Measurements from ENCODE around the gene MYCBPAP. TPM values are rescaled to one million over a fixed set of nuclear protein-coding genes. Genes with fewer than 3 reads are reported as not detected.
A peak's percentile ranks its signal among the peaks of the same experiment; 100 is the strongest.

The MYCBPAP gene, protein sequence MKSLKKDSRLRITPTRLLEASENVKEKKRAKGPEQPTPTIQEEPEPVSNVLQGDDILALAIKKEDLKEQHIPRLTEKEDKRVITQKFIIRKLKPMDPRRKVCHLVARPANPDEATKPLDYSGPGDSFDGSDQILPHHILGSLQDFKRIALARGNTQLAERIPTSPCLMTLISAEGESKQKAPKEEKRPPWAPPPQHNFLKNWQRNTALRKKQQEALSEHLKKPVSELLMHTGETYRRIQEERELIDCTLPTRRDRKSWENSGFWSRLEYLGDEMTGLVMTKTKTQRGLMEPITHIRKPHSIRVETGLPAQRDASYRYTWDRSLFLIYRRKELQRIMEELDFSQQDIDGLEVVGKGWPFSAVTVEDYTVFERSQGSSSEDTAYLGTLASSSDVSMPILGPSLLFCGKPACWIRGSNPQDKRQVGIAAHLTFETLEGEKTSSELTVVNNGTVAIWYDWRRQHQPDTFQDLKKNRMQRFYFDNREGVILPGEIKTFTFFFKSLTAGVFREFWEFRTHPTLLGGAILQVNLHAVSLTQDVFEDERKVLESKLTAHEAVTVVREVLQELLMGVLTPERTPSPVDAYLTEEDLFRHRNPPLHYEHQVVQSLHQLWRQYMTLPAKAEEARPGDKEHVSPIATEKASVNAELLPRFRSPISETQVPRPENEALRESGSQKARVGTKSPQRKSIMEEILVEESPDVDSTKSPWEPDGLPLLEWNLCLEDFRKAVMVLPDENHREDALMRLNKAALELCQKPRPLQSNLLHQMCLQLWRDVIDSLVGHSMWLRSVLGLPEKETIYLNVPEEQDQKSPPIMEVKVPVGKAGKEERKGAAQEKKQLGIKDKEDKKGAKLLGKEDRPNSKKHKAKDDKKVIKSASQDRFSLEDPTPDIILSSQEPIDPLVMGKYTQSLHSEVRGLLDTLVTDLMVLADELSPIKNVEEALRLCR
- total RNA-seq (2022) (0.19 TPM in 1 of 2 replicates, not detected in the other), Bru-seq, nascent RNA (percentile 14 among the genes with signal in this experiment), BruChase-seq, experiment 1, labeled RNA remaining after a 6-hour chase (percentile 19 among the genes with signal in this experiment), BruChase-seq, experiment 2, labeled RNA remaining after a 2-hour chase (percentile 17 among the genes with signal in this experiment)
- long read RNA-seq, partial matches to known transcripts = 1 of 1 reads
- long read RNA-seq, other reads (novel, unspliced or antisense) = 0 of 1 reads

DNA sequence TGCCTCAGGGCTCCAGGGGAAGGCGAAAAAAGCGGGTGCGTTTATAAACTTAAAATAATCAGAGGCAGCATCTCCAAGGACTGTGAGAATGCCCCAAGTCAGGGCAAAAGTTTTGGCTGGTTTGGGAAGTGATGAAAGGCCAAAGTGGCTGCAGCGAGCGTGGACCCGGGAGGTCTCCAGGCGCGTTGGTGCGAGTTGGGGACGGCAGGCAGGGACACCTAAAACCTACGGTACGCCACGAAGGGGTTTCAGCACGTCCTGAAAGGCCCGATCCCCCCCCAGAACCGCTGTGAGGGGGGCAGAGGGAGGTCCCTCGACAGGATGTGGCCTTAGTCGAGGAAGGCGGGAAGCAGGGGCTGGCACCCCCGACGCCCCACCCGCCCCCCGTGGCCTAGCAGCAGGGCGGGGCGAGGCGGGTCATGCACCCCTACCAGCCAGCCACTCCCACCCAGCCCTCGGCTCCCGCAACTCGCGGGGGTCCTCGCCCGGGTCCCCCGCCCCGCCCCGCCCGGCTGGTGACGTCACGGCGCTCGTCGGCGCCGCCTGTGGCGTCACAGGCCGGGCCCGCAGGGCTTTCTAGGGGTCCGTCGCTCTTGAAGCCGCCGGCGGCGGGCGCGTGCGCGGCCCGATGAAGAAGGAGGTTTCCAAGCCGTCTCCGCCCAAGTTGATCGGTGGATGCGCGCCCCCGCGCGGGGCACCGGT, at the start of gene MYCBPAP:
Gene MYCBPAP (plus strand): TSS at position 569 of the 702 bp plus-strand sequence. CDS start 236 bp downstream, outside the sequence.
- DNase-seq (ENCODE audit: unreplicated experiment) = no peak
- Mint-ChIP-seq H3K27me3 (ENCODE audit: insufficient read depth, unreplicated experiment) (no peaks in the 10 kb centered on the region), H3K36me3 (ENCODE audit: insufficient read depth, unreplicated experiment) (peaks cover 6% of the 10 kb centered on the region), H3K4me1 (ENCODE audit: insufficient read depth, unreplicated experiment) (peaks cover 24% of the 10 kb centered on the region), H3K27ac (ENCODE audit: low read depth, unreplicated experiment) (no peak within 1 kb of the TSS), H3K4me3 (ENCODE audit: unreplicated experiment) (peak within 1 kb of the TSS; percentile 28), H3K9me3 (ENCODE audit: unreplicated experiment) (no peaks in the 10 kb centered on the region)
- no TSS peak for BruUV-seq (replicated peaks)
- ChIA-PET CTCF (interaction anchor here (2.0 kb wide), 1 partner anchor 7 kb away, joined by 7 read pairs; no protein-coding TSS in a partner anchor), POLR2A (interaction anchor here (1.4 to 4.5 kb wide), 2 partner anchors 10 to 11 kb away, joined by 3 to 19 read pairs; no protein-coding TSS in a partner anchor)
- TF ChIP-seq, protein P1, sequence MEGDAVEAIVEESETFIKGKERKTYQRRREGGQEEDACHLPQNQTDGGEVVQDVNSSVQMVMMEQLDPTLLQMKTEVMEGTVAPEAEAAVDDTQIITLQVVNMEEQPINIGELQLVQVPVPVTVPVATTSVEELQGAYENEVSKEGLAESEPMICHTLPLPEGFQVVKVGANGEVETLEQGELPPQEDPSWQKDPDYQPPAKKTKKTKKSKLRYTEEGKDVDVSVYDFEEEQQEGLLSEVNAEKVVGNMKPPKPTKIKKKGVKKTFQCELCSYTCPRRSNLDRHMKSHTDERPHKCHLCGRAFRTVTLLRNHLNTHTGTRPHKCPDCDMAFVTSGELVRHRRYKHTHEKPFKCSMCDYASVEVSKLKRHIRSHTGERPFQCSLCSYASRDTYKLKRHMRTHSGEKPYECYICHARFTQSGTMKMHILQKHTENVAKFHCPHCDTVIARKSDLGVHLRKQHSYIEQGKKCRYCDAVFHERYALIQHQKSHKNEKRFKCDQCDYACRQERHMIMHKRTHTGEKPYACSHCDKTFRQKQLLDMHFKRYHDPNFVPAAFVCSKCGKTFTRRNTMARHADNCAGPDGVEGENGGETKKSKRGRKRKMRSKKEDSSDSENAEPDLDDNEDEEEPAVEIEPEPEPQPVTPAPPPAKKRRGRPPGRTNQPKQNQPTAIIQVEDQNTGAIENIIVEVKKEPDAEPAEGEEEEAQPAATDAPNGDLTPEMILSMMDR (IDR thresholded peaks at IDR 0.05; ENCODE audit: unreplicated experiment) = no peak
- intact Hi-C loops (cut with micrococcal nuclease) = no loop called here

DNA sequence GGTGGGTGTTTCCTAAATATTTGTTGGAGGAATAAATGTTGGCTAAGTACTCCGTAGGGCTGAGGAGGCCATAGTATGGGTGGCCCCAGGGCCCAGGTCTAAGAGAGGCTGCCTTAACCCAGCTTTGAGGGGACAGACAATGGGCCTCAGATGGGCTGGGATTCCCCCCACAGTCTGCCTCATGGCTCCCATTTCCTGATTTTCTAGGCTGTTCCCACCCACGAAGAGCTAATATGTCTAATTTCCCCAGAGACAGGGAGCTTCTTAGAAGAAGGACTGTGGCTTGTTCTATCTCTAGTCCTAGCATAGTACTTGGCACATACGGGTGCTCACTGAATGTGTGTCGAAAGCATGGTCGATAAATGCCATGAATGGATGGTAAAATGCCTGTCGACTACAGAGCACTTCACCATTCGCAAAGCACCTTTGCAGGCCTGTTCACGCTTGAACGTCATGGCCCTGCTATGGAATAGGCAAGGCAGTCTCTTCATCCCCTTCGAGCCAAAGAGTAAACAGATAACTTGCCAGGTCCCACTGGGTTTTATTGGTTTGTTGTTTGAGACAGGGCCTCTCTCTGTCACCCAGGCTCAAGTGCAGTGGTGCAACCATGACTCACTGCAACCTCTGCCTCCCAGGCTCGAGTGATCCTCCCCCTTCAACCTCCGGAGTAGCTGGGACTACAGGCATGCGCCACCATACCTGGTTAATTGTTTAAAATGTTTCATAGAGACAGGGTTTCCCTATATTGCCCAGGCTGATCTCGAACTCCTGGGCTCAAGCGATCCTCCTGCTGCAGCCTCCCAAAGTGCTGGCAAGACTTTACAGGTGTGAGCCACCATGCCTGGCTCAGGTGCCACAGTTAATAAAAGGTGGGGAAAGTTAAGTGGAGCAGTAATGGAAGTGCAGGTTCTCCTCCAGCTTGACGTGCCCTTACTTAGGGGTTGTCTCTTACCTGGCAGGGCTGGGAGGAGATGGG, 49.2 kb upstream of the MYCBPAP start:
- CTCF ChIA-PET = interaction anchor here (0.6 to 1.8 kb wide), 5 partner anchors 20 to 281 kb away, joined by 3 to 4 read pairs (median 4); partner anchors contain the start of gene RSAD1
- TF ChIP-seq, protein P1 (IDR thresholded peaks at IDR 0.05; ENCODE audit: unreplicated experiment) = no peak
- no peaks in the 10 kb centered on the region for H3K9me3 Mint-ChIP-seq (ENCODE audit: unreplicated experiment)
- H3K27me3 Mint-ChIP-seq (ENCODE audit: insufficient read depth, unreplicated experiment) = no peaks in the 10 kb centered on the region
- peaks cover 10% of the 10 kb centered on the region for H3K36me3 Mint-ChIP-seq (ENCODE audit: insufficient read depth, unreplicated experiment)
- no peak overlapping the region for H3K27ac Mint-ChIP-seq (ENCODE audit: low read depth, unreplicated experiment)
- intact Hi-C loops (cut with micrococcal nuclease) = no loop called here
- no peak overlapping the region for H3K4me3 Mint-ChIP-seq (ENCODE audit: unreplicated experiment)
- POLR2A ChIA-PET = interaction anchor here (0.8 to 3.0 kb wide), 6 partner anchors 14 to 96 kb away, joined by 3 to 13 read pairs (median 4); partner anchors contain the start of gene MRPL27
- peaks cover 8% of the 10 kb centered on the region for H3K4me1 Mint-ChIP-seq (ENCODE audit: insufficient read depth, unreplicated experiment)
- peak; percentile 90 for DNase-seq (ENCODE audit: unreplicated experiment)
- no TSS peak for BruUV-seq (replicated peaks)

DNA sequence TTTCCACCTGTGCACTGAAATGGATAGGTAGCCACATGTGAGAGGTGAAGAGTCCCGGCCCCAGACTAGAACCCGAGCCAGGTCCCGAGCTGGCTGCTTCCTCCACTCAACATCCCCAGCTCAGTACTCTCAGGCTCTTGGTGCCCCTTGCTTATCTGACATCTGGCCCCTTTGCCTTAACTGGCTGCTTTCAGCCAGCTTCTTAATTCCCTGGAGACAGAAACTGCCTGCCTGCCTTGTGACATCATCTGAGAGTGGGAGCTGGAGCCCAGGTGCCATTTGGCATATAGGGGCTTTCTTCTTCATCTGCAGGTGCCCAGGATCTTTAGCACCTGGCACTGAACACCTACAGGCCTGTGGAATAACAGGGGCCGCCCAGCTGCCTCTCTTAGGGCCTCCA, 48.5 kb upstream of the MYCBPAP start:
- Mint-ChIP-seq H3K36me3 (ENCODE audit: insufficient read depth, unreplicated experiment) (peaks cover 13% of the 10 kb centered on the region), H3K27ac (ENCODE audit: low read depth, unreplicated experiment) (no peak overlapping the region), H3K4me3 (ENCODE audit: unreplicated experiment) (no peak overlapping the region), H3K27me3 (ENCODE audit: insufficient read depth, unreplicated experiment) (no peaks in the 10 kb centered on the region), H3K9me3 (ENCODE audit: unreplicated experiment) (no peaks in the 10 kb centered on the region), H3K4me1 (ENCODE audit: insufficient read depth, unreplicated experiment) (peaks cover 8% of the 10 kb centered on the region)
- ChIA-PET CTCF (interaction anchor here (0.6 to 1.8 kb wide), 6 partner anchors 8 to 262 kb away, joined by 3 to 4 read pairs (median 4); partner anchors contain the start of gene RSAD1), POLR2A (interaction anchor here (0.8 to 3.0 kb wide), 5 partner anchors 14 to 97 kb away, joined by 3 to 13 read pairs (median 3); no protein-coding TSS in a partner anchor)
- BruUV-seq (replicated peaks) = no TSS peak
- DNase-seq (ENCODE audit: unreplicated experiment) = no peak
- TF ChIP-seq, protein P1 (IDR thresholded peaks at IDR 0.05; ENCODE audit: unreplicated experiment) = no peak
- intact Hi-C loops (cut with micrococcal nuclease) = no loop called here

All from MCF 10A (cell line).